GM23338 (cell line): ENCODE data around the gene TWIST2.
A peak's percentile ranks its signal among the peaks of the same experiment; 100 is the strongest.

Experiments
- CREB1 ChIP-seq: fragments of 250-450 bp; sonication (Bioruptor Pico); IDR thresholded peaks from 2 replicates; pipeline ENCODE4 v1.5.0; 2020; ENCODE audit warnings: low read depth, mild to moderate bottlenecking, moderate library complexity
- EZH2 ChIP-seq: fragments of 200-600 bp; sonication (generic); IDR thresholded peaks from one replicate; pipeline ENCODE4 v1.8.0; 2017; ENCODE audit warnings: antibody characterized with exemption, mild to moderate bottlenecking, low read depth; ENCODE audit not compliant: unreplicated experiment
- EZH2phosphoT487 ChIP-seq: fragments of 200-600 bp; sonication (generic); IDR thresholded peaks from one replicate; pipeline ENCODE4 v1.8.1; 2018; ENCODE audit warnings: antibody characterized with exemption; ENCODE audit not compliant: unreplicated experiment
- JUNB ChIP-seq: IDR thresholded peaks from one replicate; pipeline ENCODE4 v1.6.1; 2016; ENCODE audit warnings: antibody characterized with exemption; ENCODE audit not compliant: unreplicated experiment
- NANOG ChIP-seq: IDR thresholded peaks from 2 replicates; pipeline ENCODE4 v1.6.1; 2016; ENCODE audit warnings: antibody characterized with exemption, borderline replicate concordance
- POLR2AphosphoS5 ChIP-seq: IDR thresholded peaks from 2 replicates; pipeline ENCODE4 v1.6.1; 2016; ENCODE audit warnings: antibody characterized with exemption, low read depth
- STAT1 ChIP-seq: IDR thresholded peaks from one replicate; pipeline ENCODE4 v1.6.1; 2016; ENCODE audit warnings: antibody characterized with exemption; ENCODE audit not compliant: unreplicated experiment
- ZNF114 ChIP-seq: fragments of 250-450 bp; sonication (Bioruptor Pico); IDR thresholded peaks from 2 replicates; pipeline ENCODE4 v1.5.0; 2020; ENCODE audit warnings: mild to moderate bottlenecking, moderate library complexity
- ZNF331 ChIP-seq: fragments of 250-450 bp; sonication (Bioruptor Pico); IDR thresholded peaks from 2 replicates; pipeline ENCODE4 v1.5.0; 2020; ENCODE audit warnings: low read depth, mild to moderate bottlenecking, moderate library complexity
- TF ChIP-seq, protein P1 (sequence below), 2 experiments: fragments of 200-600 bp in 1 of 2; sonication (generic) in 1 of 2; conservative IDR thresholded peaks; 2 replicates each; pipeline versions ENCODE4 v1.5.1 to v1.6.1; 2016 to 2017; ENCODE audit warnings: antibody characterized with exemption in 2 of 2, low read depth in 2 of 2, mild to moderate bottlenecking in 2 of 2, moderate library complexity in 1 of 2
- TF ChIP-seq, protein P2 (sequence below): IDR thresholded peaks from one replicate; pipeline ENCODE4 v1.6.1; 2018; ENCODE audit warnings: antibody characterized with exemption; ENCODE audit not compliant: unreplicated experiment
- TF ChIP-seq, protein P3 (sequence below): IDR thresholded peaks from 2 replicates; pipeline ENCODE4 v1.6.1; 2016; ENCODE audit warnings: antibody characterized with exemption
- TF ChIP-seq, protein P4 (sequence below): fragments of 250-450 bp; sonication (Bioruptor Pico); IDR thresholded peaks from 2 replicates; pipeline ENCODE4 v1.5.0; 2020; ENCODE audit warnings: mild to moderate bottlenecking, moderate library complexity

DNA sequence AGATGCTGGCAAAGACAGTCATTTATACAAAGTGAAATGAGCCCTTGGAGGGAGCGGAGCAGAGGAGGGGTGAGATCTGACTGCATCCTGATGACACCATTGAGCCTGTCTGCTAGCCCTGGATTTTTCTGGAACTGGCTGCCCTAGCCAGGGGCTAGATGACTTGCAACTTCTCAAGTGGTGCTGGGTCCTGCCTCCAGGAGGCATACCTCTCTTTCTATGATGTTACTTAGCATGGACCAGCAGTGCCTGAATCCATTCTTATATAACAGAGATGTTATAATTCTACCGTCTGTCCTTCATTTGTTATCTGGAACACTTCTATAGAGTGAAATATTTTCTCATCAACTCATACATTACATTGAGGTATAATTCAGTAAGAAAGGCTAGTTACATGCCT is 8.5 kb upstream of the TWIST2 start:
- TF ChIP-seq, protein P1, sequence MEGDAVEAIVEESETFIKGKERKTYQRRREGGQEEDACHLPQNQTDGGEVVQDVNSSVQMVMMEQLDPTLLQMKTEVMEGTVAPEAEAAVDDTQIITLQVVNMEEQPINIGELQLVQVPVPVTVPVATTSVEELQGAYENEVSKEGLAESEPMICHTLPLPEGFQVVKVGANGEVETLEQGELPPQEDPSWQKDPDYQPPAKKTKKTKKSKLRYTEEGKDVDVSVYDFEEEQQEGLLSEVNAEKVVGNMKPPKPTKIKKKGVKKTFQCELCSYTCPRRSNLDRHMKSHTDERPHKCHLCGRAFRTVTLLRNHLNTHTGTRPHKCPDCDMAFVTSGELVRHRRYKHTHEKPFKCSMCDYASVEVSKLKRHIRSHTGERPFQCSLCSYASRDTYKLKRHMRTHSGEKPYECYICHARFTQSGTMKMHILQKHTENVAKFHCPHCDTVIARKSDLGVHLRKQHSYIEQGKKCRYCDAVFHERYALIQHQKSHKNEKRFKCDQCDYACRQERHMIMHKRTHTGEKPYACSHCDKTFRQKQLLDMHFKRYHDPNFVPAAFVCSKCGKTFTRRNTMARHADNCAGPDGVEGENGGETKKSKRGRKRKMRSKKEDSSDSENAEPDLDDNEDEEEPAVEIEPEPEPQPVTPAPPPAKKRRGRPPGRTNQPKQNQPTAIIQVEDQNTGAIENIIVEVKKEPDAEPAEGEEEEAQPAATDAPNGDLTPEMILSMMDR (conservative IDR thresholded peaks at IDR 0.05; ENCODE audit: low read depth in 2 of 2) = peak; percentile 12 to 15; a peak in 1 of 4 replicates
- no peak for TF ChIP-seq POLR2AphosphoS5
- TF ChIP-seq, protein P2, sequence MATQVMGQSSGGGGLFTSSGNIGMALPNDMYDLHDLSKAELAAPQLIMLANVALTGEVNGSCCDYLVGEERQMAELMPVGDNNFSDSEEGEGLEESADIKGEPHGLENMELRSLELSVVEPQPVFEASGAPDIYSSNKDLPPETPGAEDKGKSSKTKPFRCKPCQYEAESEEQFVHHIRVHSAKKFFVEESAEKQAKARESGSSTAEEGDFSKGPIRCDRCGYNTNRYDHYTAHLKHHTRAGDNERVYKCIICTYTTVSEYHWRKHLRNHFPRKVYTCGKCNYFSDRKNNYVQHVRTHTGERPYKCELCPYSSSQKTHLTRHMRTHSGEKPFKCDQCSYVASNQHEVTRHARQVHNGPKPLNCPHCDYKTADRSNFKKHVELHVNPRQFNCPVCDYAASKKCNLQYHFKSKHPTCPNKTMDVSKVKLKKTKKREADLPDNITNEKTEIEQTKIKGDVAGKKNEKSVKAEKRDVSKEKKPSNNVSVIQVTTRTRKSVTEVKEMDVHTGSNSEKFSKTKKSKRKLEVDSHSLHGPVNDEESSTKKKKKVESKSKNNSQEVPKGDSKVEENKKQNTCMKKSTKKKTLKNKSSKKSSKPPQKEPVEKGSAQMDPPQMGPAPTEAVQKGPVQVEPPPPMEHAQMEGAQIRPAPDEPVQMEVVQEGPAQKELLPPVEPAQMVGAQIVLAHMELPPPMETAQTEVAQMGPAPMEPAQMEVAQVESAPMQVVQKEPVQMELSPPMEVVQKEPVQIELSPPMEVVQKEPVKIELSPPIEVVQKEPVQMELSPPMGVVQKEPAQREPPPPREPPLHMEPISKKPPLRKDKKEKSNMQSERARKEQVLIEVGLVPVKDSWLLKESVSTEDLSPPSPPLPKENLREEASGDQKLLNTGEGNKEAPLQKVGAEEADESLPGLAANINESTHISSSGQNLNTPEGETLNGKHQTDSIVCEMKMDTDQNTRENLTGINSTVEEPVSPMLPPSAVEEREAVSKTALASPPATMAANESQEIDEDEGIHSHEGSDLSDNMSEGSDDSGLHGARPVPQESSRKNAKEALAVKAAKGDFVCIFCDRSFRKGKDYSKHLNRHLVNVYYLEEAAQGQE = no peak
- TF ChIP-seq EZH2 = no peak
- TF ChIP-seq, protein P3, sequence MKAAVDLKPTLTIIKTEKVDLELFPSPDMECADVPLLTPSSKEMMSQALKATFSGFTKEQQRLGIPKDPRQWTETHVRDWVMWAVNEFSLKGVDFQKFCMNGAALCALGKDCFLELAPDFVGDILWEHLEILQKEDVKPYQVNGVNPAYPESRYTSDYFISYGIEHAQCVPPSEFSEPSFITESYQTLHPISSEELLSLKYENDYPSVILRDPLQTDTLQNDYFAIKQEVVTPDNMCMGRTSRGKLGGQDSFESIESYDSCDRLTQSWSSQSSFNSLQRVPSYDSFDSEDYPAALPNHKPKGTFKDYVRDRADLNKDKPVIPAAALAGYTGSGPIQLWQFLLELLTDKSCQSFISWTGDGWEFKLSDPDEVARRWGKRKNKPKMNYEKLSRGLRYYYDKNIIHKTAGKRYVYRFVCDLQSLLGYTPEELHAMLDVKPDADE = no peak
- TF ChIP-seq CREB1 (CRISPR knock-in tag) = no peak
- no peak for TF ChIP-seq EZH2phosphoT487
- TF ChIP-seq JUNB = no peak
- TF ChIP-seq ZNF331 (CRISPR knock-in tag) = no peak
- TF ChIP-seq ZNF114 (CRISPR knock-in tag) = no peak
- TF ChIP-seq STAT1 = no peak
- TF ChIP-seq, protein P4, sequence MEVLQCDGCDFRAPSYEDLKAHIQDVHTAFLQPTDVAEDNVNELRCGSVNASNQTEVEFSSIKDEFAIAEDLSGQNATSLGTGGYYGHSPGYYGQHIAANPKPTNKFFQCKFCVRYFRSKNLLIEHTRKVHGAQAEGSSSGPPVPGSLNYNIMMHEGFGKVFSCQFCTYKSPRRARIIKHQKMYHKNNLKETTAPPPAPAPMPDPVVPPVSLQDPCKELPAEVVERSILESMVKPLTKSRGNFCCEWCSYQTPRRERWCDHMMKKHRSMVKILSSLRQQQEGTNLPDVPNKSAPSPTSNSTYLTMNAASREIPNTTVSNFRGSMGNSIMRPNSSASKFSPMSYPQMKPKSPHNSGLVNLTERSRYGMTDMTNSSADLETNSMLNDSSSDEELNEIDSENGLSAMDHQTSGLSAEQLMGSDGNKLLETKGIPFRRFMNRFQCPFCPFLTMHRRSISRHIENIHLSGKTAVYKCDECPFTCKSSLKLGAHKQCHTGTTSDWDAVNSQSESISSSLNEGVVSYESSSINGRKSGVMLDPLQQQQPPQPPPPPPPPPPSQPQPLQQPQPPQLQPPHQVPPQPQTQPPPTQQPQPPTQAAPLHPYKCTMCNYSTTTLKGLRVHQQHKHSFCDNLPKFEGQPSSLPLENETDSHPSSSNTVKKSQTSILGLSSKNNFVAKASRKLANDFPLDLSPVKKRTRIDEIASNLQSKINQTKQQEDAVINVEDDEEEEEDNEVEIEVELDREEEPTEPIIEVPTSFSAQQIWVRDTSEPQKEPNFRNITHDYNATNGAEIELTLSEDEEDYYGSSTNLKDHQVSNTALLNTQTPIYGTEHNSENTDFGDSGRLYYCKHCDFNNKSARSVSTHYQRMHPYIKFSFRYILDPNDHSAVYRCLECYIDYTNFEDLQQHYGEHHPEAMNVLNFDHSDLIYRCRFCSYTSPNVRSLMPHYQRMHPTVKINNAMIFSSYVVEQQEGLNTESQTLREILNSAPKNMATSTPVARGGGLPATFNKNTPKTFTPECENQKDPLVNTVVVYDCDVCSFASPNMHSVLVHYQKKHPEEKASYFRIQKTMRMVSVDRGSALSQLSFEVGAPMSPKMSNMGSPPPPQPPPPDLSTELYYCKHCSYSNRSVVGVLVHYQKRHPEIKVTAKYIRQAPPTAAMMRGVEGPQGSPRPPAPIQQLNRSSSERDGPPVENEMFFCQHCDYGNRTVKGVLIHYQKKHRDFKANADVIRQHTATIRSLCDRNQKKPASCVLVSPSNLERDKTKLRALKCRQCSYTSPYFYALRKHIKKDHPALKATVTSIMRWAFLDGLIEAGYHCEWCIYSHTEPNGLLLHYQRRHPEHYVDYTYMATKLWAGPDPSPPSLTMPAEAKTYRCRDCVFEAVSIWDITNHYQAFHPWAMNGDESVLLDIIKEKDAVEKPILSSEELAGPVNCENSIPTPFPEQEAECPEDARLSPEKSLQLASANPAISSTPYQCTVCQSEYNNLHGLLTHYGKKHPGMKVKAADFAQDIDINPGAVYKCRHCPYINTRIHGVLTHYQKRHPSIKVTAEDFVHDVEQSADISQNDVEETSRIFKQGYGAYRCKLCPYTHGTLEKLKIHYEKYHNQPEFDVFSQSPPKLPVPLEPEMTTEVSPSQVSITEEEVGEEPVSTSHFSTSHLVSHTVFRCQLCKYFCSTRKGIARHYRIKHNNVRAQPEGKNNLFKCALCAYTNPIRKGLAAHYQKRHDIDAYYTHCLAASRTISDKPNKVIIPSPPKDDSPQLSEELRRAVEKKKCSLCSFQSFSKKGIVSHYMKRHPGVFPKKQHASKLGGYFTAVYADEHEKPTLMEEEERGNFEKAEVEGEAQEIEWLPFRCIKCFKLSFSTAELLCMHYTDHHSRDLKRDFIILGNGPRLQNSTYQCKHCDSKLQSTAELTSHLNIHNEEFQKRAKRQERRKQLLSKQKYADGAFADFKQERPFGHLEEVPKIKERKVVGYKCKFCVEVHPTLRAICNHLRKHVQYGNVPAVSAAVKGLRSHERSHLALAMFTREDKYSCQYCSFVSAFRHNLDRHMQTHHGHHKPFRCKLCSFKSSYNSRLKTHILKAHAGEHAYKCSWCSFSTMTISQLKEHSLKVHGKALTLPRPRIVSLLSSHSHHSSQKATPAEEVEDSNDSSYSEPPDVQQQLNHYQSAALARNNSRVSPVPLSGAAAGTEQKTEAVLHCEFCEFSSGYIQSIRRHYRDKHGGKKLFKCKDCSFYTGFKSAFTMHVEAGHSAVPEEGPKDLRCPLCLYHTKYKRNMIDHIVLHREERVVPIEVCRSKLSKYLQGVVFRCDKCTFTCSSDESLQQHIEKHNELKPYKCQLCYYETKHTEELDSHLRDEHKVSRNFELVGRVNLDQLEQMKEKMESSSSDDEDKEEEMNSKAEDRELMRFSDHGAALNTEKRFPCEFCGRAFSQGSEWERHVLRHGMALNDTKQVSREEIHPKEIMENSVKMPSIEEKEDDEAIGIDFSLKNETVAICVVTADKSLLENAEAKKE = no peak
- no peak for TF ChIP-seq NANOG
